ENCODE results near the gene SUMO2. TPM values are rescaled to one million over a fixed set of nuclear protein-coding genes. Genes with fewer than 3 reads are reported as not detected.

Gene SUMO2
- total RNA-seq, 1 donor from 2014 or later, result 365 TPM

DNA sequence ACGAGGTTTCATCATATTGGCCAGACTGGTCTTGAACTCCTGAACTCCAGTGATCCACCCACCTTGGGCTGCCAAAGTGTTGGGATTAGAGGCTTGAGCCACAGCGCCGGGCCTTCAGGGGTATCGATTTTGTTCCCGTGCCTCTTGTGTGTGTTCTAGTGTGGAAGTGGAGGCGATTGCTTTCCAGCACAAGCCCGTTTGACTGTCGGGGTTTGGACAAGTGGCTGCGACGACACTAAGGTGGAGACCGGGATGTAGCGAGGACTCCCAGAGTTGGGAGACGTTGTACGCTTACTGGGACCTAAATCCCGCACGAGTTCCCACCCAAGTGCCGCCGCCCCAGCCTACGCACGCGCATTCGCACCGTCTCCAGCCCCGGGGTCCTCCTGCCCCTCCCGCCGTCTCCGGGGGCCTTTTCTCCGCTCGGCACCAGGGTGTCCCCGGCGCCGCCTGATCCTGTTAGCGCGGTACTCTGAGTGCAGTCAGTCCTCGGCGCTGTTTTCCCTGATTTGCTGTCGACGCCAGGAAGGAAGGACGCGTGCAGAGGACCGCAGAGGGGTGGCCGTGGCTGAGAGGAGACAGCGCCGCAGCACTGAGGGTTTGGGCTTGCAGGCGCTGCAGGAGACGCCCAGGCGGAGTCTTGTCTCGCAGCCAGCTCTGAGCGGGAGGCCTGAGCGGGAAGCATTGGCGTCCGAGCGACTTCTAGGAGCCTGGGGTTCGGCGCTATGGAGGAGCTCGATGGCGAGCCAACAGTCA is 22.5 kb upstream of the SUMO2 start, which contains the start of gene NUP85:
TSS of gene NUP85 (plus strand) at position 643 of the 756 bp plus-strand sequence. CDS start at position 726, 83 bp downstream.
- peak within 1 kb of the TSS; percentile 99 for H3K27ac Mint-ChIP-seq

DNA sequence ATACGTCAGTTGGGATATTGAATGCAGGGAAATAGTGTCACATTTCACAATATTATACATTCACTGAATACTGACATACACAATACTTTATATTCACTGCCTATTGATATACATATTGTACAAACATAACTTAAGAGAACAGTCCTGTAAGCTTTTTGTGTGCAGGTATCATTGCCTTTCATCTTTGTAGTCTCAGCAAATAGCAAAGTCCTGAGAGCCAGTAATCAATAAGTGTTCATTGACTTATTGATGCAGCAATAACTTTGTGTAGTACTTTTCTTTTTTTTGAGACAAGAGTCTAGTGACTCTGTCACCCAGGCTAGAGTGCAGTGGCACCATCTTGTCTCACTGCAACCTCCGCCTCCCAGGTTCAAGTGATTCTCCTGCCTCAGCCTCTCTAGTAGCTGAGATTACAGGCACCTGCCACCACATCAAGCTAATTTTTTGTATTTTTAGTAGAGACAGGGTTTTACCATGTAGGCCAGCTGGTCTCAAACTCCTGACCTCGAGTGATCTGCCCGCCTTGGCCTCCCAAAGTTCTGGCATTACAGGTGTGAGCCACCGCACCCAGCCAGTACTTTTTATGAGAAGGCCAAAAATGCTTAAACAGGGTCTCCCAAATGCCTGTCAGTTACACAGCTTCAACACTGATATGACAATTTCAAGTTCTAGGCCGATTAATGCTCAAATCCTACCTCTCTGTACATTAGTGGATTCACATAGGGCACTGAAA is 17.3 kb upstream of the SUMO2 start:
- peaks cover 6% of the 10 kb centered on the region for H3K4me1 Mint-ChIP-seq
- H3K36me3 Mint-ChIP-seq (ENCODE audit: low read depth), result no peaks in the 10 kb centered on the region
- DNase-seq (no peak), ATAC-seq (ENCODE audit: low read depth) (no peak)
- no peaks in the 10 kb centered on the region for H3K9me3 Mint-ChIP-seq
- intact Hi-C loops (cut with micrococcal nuclease), result loop anchor here (5.0 kb wide), 1 partner anchor 128 kb away; no protein-coding TSS in a partner anchor
- TF ChIP-seq, protein P1, sequence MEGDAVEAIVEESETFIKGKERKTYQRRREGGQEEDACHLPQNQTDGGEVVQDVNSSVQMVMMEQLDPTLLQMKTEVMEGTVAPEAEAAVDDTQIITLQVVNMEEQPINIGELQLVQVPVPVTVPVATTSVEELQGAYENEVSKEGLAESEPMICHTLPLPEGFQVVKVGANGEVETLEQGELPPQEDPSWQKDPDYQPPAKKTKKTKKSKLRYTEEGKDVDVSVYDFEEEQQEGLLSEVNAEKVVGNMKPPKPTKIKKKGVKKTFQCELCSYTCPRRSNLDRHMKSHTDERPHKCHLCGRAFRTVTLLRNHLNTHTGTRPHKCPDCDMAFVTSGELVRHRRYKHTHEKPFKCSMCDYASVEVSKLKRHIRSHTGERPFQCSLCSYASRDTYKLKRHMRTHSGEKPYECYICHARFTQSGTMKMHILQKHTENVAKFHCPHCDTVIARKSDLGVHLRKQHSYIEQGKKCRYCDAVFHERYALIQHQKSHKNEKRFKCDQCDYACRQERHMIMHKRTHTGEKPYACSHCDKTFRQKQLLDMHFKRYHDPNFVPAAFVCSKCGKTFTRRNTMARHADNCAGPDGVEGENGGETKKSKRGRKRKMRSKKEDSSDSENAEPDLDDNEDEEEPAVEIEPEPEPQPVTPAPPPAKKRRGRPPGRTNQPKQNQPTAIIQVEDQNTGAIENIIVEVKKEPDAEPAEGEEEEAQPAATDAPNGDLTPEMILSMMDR (IDR thresholded peaks at IDR 0.05), result no peak
- no peak overlapping the region for H3K27ac Mint-ChIP-seq
- ChIA-PET POLR2A (interaction anchor here (0.6 to 1.4 kb wide), 3 partner anchors 83 to 86 kb away, joined by 3 read pairs; no protein-coding TSS in a partner anchor), CTCF (interaction anchor here (1.3 to 8.2 kb wide), 4 partner anchors 20 to 239 kb away, joined by 3 to 140 read pairs (median 52); no protein-coding TSS in a partner anchor)
- H3K4me3 Mint-ChIP-seq, result no peak overlapping the region
- no peaks in the 10 kb centered on the region for H3K27me3 Mint-ChIP-seq

More for the DNA sequence above, 22.5 kb upstream of the SUMO2 start, which contains the start of gene NUP85:
- H3K9me3 Mint-ChIP-seq, result no peaks in the 10 kb centered on the region
- TF ChIP-seq, protein P1 (IDR thresholded peaks at IDR 0.05), result no peak
- ATAC-seq (ENCODE audit: low read depth), result peak; percentile 91
- peaks cover 22% of the 10 kb centered on the region for H3K4me1 Mint-ChIP-seq
- CTCF ChIA-PET, result interaction anchor here (0.7 to 8.2 kb wide), 9 partner anchors 66 to 247 kb away, joined by 3 to 140 read pairs (median 3); partner anchors contain the start of genes MIF4GD and NT5C
- H3K27me3 Mint-ChIP-seq, result no peaks in the 10 kb centered on the region
- H3K36me3 Mint-ChIP-seq (ENCODE audit: low read depth), result peaks cover 24% of the 10 kb centered on the region
- POLR2A ChIA-PET, result interaction anchor here (0.6 to 3.6 kb wide), 18 partner anchors 29 to 388 kb away, joined by 3 to 29 read pairs (median 4); partner anchors contain the start of genes ARMC7, ATP5PD, GGA3 and MIF4GD
- H3K4me3 Mint-ChIP-seq, result peak within 1 kb of the TSS; percentile 96
- peak; percentile 90 for DNase-seq
- intact Hi-C loops (cut with micrococcal nuclease), result loop anchor here (1.0 to 5.0 kb wide), 6 partner anchors 22 to 332 kb away; partner anchors contain the start of genes GRB2, NT5C, OTOP2 and USH1G

DNA sequence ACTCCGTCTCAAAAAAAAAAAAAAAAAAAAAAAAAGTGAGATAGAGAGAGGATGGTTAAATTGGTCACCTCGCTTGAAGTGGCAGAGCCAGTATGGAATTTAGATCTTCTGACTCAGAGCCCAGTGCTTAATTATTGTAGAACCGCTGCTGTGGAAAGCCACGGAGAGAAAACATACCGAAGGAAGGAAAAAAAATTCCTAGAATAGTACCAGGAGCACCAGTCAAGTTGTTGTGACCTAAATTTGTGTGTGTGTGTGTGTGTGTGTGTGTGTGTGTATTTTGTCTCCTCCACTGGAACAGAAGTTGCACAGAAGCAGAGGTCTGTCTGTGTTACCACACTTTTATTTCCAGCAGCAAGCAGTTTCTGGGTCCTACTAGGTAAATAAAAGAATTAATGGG is 12.1 kb upstream of the SUMO2 start:
- intact Hi-C loops (cut with micrococcal nuclease), result no loop called here
- Mint-ChIP-seq H3K27me3 (no peaks in the 10 kb centered on the region), H3K9me3 (no peaks in the 10 kb centered on the region), H3K27ac (no peak overlapping the region), H3K4me1 (no peaks in the 10 kb centered on the region), H3K4me3 (no peak overlapping the region), H3K36me3 (ENCODE audit: low read depth) (no peaks in the 10 kb centered on the region)
- DNase-seq, result no peak
- no peak for ATAC-seq (ENCODE audit: low read depth)
- CTCF ChIA-PET, result no interaction called here
- POLR2A ChIA-PET, result no interaction called here
- TF ChIP-seq, protein P1 (IDR thresholded peaks at IDR 0.05), result no peak

DNA sequence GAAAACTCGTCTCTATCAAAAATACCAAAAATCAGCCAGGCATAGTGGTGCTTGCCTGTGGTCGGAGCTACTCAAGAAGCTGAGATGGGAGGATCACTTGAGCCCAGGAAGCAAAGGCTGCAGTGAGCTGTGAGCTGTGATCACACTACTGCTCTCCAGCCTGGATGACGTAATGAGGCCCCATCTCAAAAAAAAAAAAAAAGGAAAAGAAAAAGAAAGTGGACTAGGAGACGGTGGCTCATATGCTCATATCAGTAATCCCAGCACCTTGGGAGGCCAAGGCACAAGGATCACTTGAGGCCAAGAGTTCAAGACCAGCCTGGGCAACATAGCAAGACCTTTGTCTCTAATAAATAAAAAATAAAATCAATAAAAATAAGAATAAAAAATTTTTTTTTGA is 8.8 kb upstream of the SUMO2 start:
- intact Hi-C loops (cut with micrococcal nuclease), result no loop called here
- DNase-seq (no peak), ATAC-seq (ENCODE audit: low read depth) (no peak)
- TF ChIP-seq, protein P1 (IDR thresholded peaks at IDR 0.05), result no peak
- POLR2A ChIA-PET, result interaction anchor here (0.6 to 1.8 kb wide), 2 partner anchors 10 to 60 kb away, joined by 4 to 8 read pairs; partner anchors contain the start of gene NT5C
- no peaks in the 10 kb centered on the region for H3K36me3 Mint-ChIP-seq (ENCODE audit: low read depth)
- H3K27ac Mint-ChIP-seq, result no peak overlapping the region
- H3K4me1 Mint-ChIP-seq, result no peaks in the 10 kb centered on the region
- no peaks in the 10 kb centered on the region for H3K27me3 Mint-ChIP-seq
- H3K9me3 Mint-ChIP-seq, result no peaks in the 10 kb centered on the region
- CTCF ChIA-PET, result interaction anchor here (1.3 kb wide), 1 partner anchor 10 kb away, joined by 4 read pairs; no protein-coding TSS in a partner anchor
- no peak overlapping the region for H3K4me3 Mint-ChIP-seq

All from activated B cell treated with CpG ODN at 0.5 μM for 24 hours (primary cell).